GM21360 (cell line): ENCODE data around the gene CYP2D6.
"Not testable (repeated sequence)": the region's sequence is repeated elsewhere in the genome, so short reads cannot be mapped to it uniquely, and the experiment has no call there.

Experiments
- ATAC-seq: cut with Tn5 transposase; IDR thresholded peaks from one replicate; pipeline ENCODE4 v1.9.1; 2021; ENCODE audit warnings: mild to moderate bottlenecking, moderate library complexity; ENCODE audit not compliant: unreplicated experiment

Gene CYP2D6

DNA sequence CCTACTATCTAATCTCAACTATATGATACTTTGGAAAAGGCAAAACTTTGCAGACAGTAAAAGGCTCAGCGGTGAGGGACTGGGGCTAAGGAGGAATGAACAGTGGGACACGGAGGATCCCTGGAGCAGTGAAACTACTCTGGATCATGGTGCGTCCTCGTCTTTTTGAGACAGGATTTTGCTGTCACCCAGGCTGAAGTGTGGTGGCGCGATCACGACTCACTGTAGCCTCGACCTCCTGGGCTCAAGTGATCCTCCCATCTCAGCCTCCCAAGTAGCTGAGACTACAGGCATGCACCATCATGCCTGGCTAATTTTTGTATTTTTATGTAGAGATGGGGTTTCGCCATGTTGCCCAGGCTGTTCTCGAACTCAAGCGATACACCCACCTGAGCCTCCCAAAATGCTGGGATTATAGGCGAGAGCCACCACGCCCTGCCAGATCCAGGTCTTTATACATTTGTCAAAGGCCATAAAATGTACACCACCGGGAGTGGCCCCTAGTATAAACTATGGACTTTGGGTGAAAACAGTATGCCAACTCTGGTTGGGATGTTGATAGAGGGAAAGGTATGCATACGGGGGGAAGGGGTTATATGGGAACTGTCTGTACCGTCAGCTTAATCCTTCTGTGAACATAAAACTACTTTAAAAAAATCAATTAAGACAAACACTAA, 28.0 kb upstream of the CYP2D6 start:
- no peak for ATAC-seq

DNA sequence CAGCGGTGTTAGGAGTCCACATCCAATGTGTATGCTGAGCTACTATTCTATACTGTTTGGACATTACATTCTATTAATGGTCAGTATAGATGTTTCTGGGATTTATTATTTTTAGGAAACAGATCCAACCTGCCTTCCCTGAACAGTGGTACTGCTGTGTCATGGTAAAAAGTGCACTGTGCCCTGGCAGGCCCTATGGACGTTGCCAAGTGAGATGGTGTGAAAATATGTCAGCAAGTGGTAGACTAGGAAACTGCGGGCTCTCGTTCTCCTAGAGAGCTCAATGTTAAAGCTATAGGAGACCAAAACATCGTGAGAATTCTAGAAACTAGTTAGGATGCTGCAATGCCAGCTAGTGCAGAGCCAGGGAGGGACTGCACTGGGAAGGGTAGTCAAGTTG, 26.0 kb upstream of the CYP2D6 start:
- ATAC-seq = no peak

DNA sequence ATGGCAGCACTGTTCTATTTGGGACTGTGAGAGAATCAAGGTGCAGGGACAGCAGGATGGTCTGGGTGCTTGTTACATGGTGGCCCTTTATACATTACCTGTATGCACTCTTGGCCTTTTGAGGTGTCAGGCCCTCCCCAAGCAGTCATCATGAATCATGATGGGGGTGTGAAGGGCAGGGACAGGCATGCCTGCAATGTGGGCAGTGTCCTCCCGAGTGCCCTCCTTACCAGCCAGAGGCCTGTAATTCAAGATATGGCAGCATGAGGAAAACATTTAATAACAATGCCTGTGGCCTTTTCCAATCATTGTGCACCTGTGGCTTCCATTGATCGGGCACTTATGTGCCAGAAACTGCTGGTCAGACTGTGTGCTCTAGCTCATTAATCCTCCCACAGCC, 25.5 kb upstream of the CYP2D6 start:
- no peak for ATAC-seq

DNA sequence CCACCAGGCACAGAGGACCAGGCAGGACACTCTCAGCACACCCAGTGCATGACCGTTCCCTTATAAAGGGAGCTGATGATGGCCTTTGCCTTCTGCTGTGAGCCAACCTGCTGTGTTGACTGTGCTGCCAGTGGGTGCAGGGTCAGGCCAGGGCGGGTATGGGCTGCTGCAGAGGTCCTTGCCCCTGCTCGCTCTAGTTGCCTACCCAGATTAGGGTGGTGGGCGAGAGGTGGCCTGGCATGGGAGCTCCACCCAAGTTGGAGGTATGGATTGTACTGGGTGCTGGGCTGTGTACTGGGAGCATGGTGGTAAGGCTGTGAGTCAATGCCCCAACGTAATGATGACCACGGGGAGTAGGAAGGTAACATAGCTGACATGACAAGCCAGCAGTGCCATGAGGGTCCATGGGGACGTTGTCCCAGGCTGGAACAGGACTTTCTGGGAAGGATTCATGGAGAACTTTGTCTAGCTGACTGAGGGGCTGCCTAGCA, 24.5 kb upstream of the CYP2D6 start:
- no peak for ATAC-seq

DNA sequence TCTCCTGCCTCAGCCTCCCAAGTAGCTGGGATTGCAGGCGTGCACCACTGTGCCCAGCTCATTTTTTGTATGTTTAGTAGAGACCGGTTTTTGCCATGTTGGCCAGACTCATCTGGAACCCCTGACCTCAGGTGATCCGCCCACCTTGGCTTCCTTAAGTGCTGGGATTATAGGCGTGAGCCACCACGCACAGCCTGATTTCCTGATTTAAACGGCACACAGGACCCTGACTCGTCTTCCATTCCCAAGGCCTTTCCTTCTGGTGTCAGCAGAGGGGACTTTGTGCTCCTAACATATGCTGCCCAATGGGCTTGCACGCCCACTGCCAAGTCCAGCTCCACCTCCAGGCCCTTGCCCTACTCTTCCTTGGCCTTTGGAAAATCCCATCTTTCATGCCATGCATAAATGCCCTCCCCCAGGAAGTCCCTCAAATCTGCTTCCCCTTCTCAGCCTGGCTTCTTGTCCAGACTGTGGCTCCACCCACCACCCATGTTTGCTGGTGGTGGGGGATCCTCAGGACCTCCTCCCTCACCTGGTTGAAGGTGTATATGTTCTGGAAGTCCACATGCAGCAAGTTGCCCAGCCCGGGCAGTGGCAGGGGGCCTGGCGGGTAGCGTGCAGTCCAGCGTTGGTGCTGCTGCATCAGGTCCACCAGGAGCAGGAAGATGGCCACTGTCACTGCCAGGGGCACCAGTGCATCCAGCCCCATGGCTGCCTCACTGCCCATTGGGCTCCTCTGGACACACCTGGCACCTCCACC, 23.9 kb upstream of the CYP2D6 start:
- ATAC-seq = no peak

DNA sequence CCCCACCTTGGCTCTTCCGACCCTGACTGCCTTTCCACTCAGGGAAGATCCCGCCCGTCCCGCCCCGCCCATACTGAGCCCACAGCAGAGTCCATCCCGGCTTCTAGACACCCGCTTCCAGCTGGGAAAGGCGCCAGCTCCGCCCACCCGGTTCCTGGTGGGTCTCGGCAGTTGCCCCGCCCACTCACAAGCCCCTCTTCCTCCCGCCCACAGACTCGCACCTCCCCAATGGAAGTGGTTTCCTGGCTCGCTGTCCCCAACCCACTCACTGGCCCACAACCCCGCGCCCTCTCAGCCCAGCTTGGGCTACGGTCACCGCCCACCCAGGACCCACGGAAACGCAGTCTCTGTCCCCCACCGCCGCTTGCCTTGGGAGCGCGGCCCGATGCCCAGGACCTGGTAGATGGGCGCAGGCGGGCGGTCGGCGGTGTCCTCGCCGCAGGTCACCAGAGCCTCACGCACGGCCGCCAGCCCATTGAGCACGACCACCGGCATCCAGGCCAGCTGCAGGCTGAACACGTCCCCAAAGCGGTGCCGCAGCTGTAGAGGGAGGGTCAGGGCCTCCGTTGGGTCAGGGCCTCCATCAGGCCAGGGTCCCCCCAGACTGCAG, 22.2 kb upstream of the CYP2D6 start:
- no peak for ATAC-seq

DNA sequence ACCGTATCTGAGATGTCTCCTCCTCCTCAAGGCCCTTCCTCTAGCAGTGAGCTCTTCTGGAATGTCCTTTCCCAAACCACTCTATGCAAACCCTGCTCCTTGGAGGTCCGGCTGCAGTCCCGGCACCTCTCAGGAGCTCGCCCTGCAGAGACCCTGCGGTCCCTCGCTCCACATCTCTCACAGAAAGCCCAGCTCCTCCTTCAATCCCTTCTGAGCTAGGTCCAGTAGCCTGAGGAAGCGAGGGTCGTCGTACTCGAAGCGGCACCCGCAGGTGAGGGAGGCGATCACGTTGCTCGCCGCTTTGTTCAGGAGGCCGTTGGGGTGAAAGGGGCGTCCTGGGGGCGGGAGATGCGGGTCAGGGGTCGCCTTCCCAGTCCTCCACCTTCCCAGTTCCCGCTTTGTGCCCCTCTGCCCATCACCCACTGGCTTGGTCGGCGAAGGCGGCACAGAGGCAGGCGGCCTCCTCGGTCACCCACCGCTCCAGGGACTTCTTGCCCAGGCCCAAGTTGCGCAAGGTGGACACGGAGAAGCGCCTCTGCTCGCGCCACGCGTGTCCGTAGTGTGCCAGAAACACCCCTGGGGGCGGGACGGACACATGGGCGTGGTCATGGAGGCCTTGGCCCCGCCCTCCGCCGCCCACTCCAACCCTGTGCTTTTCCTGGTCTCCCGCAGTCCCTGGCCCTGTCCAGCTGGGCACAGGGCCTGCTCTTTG, 21.5 kb upstream of the CYP2D6 start:
- no peak for ATAC-seq

DNA sequence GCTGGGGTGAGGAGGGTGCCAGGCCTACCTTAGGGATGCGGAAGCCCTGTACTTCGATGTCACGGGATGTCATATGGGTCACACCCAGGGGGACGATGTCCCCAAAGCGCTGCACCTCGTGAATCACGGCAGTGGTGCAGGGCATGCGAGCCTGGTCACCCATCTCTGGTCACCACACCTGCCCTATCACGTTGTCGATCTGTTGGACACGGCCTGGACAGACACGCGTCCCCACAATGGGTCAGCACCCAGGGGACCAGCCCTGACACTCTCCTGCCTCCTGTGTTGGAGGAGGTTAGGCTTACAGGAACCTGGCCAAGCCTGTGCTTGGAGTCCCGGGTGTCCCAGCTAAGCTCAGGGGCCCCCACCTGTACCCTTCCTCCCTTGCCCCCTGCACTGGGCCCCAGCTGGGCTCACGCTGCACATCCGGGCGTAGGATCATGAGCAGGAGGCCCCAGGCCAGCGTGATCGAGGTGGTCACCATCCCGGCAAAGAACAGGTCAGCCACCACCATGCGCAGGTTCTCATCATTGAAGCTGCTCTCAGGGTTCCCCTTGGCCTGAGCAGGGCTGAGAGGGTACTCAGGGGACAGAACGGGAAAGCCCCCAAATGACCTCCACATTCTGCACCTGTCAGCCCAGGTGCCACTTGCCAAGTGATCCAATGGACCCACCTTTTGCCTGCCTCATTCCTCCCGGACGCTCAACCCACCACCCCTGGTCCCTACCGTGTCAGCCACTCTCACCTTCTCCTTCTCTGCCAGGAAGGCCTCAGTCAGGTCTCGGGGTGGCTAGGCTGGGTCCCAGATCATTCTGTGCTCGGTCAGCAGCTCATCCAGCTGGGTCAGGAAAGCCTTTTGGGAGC, 20.3 kb upstream of the CYP2D6 start:
- ATAC-seq = no peak

DNA sequence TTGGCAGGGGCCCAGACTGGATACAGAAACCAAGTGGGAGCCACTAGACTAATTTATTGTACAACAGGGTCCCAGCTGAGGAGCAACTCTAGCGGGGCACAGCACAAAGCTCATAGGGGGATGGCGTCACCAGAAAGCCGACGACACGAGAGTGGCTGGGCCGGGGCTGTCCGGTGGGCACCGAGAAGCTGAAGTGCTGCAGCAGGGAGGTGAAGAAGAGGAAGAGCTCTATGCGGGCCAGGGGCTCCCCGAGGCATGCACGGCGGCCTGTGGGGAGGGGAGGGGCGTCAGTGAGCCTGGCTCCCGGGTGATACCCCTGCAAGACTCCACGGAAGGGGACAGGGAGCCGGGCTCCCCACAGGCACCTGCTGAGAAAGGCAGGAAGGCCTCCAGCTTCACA, 19.2 kb upstream of the CYP2D6 start:
- ATAC-seq = not testable (repeated sequence)

DNA sequence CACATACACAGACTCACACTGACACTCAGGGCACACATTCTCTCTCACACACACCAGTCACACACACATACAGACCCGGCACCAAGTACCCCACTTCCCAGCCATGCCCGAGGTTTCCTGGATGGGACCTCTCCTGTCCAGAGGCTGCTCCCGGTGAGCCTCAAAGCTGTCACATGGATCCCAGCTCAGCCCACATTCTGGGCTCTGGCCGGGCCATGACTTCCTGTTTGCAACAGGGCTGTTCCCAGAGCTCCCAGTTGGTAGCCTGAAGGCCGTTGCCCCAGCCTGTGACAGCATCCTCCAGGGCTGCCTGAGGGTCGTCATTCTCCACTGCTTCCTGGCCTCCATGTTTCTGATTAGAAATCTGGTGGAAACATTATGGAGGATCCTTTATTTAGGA, 14.6 kb upstream of the CYP2D6 start:
- no peak for ATAC-seq

DNA sequence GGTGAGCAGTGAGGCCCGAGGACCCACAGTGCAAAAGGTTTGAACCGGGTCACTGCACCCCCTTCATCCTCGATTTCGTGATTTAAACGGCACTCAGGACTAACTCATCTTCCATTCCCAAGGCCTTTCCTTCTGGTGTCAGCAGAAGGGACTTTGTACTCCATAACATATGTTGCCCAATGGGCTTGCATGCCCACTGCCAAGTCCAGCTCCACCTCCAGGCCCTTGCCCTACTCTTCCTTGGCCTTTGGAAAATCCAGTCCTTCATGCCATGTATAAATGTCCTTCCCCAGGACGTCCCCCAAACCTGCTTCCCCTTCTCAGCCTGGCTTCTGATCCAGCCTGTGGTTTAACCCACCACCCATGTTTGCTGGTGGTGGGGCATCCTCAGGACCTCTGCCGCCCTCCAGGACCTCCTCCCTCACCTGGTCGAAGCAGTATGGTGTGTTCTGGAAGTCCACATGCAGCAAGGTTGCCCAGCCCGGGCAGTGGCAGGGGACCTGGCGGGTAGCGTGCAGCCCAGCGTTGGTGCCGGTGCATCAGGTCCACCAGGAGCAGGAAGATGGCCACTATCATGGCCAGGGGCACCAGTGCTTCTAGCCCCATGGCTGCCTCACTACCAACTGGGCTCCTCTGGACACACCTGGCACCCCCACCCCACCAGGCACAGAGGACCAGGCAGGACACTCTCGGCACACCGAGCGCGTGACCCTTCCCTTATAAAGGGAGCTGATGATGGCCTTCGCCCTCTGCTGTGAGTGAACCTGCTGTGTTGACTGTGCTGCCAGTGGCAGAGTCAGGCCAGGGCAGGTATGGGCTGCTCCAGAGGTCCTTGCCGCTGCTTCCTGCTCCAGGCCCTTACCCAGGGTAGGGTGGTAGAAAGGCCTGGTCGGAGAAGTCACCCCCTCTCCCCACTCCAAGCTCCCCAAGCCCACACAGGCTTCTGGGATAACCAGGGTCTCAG, 13.5 kb upstream of the CYP2D6 start:
- ATAC-seq = not testable (repeated sequence)

DNA sequence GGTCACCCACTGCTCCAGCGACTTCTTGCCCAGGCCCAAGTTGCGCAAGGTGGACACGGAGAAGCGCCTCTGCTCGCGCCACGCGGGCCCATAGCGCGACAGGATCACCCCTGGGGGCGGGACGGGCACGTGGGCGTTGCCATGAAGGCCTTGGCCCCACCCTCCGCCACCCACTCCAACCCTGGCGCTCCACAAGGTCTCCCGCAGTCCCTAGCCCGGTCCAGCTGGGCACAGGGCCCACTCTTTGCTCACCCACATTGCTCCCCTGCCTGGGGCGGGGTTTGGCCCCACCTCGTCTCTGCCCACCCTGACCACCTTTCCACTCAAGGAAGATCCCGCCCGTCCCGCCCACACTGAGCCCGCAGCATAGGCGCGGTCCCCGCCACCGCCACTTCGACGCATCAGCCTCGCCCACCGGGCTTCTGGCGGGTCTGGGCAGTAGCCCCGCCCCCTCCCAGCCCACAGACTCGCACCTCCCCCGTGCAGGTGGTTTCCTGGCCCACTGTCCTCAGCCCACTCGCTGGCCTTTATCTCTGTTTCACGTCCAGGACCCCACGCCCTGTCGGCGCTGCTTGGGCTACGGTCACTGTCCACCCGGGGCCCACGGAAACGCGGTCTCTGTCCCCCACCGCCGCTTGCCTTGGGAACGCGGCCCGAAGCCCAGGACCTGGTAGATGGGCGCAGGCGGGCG, 12.3 kb upstream of the CYP2D6 start:
- ATAC-seq = no peak

DNA sequence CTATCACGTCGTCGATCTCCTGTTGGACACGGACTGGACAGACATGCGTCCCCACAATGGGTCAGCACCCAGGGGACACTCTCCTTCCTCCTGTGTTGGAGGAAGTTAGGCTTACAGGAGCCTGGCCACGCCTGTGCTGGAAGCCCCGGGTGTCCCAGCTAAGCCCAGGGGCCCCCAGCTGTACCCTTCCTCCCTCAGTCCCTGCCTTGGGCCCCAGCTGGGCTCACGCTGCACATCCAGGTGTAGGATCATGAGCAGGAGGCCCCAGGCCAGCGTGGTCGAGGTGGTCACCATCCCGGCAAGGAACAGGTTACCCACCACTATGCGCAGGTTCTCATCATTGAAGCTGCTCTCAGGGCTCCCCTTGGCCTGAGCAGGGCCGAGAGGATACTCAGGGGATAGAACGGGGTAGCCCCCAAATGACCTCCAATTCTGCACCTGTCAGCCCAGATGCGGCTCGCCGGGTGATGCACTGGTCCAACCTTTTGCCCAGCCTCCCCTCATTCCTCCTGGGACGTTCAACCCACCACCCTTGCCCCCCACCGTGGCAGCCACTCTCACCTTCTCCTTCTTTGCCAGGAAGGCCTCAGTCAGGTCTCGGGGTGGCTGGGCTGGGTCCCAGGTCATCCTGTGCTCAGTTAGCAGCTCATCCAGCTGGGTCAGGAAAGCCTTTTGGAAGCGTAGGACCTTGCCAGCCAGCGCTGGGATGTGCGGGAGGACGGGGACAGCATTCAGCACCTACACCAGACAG, 10.9 kb upstream of the CYP2D6 start:
- not testable (repeated sequence) for ATAC-seq

DNA sequence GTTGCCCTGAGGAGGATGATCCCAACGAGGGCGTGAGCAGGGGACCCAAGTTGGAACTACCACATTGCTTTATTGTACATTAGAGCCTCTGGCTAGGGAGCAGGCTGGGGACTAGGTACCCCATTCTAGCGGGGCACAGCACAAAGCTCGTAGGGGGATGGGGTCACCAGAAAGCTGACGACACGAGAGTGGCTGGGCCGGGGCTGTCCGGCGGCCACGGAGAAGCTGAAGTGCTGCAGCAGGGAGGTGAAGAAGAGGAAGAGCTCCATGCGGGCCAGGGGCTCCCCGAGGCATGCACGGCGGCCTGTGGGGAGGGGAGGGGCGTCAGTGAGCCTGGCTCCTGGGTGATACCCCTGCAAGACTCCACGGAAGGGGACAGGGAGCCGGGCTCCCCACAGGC, 9.5 kb upstream of the CYP2D6 start:
- not testable (repeated sequence) for ATAC-seq

DNA sequence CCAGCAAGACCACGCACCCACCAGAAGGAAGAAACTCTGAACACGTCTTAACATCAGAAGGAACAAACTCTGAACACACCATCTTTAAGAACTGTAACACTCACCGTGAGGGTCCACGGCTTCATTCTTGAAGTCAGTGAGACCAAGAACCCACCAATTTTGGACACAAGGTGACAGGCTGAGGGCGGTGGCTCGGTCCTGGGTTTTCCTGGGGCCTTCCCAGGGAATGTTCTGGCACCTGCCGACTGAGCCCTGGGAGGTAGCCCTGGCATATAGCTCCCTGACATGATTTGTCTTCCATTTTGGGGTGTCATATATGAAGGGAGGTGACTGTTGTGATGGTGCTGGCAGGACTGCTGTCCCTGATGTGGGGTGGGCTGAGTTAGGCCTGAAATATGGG, 8.9 kb upstream of the CYP2D6 start:
- ATAC-seq = not testable (repeated sequence)

DNA sequence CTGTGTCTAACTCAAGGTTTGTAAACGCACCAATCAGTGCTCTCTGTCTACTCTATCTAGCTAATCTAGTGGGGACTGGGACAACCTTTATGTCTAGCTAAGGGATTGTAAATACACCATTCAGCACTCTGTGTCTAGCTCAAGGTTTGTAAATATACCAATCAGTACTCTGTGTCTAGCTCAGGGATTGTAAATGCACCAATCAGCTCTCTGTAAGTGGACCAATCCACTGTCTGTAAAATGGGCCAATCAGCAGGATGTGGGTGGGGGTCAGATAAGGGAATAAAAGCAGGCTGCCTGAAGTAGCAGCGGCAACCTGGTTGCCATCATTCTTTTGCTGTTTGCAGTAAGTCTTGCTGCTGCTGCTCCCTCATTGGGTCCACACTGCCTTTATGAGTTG, 8.4 kb upstream of the CYP2D6 start:
- ATAC-seq = no peak

DNA sequence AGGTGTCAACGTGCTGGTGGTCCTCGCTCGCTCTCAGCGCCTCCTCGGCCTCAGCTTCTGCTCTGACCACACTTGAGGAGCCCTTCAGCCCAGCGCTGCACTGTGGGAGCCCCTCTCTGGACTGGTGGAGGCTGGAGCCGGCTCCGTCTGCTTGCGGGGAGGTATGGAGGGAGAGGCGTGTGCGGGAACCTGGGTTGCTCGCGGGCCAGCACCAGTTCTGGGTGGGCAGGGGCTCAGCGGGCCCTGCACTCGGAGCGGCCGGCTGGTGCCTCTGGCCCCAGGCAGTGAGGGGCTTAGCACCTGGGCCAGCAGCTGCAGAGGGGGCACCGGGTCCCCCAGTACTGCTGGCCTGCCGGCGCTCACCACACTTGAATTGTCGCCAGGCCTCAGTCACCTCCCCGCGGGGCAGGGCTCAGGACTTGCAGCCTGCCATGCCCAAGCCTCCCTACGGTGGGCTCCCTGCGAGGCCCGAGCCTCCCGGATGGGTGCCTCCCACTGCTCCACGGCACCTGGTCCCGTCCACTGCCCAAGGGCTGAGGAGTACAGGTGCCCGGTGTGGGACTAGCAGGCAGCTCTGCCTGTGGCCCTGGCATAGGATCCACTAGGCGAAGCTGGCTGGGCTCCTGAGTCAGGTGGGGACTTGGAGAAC, 7.6 kb upstream of the CYP2D6 start:
- ATAC-seq = no peak
